ENCODE measurements around the gene PARD3B.

GRCh38 chr2:204535356-204535755, 9.9 kb upstream of the PARD3B start:
- TF ChIP-seq MXI1 (IDR thresholded peaks at IDR 0.05; ENCODE audit: low read depth, low read length) (no peak), KAT2A (conservative IDR thresholded peaks at IDR 0.05; ENCODE audit: control insufficient read depth, low read depth, low read length) (no peak), MEF2B (IDR thresholded peaks at IDR 0.05; ENCODE audit: partially characterized antibody, poor library complexity, severe bottlenecking) (no peak), SPI1 (IDR thresholded peaks at IDR 0.05; ENCODE audit: borderline replicate concordance, insufficient read depth, low read depth, low read length) (no peak), DPF2 (IDR thresholded peaks at IDR 0.05) (no peak), RFX5 (IDR thresholded peaks at IDR 0.05; ENCODE audit: low read depth, low read length) (no peak), CTCF (IDR thresholded peaks at IDR 0.05 in 2 of 3, conservative IDR thresholded peaks at IDR 0.05 in 1 of 3; ENCODE audit: control insufficient read depth in 2 of 3, extremely low read depth in 1 of 3, insufficient read depth in 1 of 3, low read depth in 3 of 3, low read length in 3 of 3) (no peak), HDGF (IDR thresholded peaks at IDR 0.05) (no peak)
